ENCODE data around the gene VPS52. TPM values are rescaled to one million over a fixed set of nuclear protein-coding genes. Genes with fewer than 3 reads are reported as not detected.
"Not testable (repeated sequence)": the region's sequence is repeated elsewhere in the genome, so short reads cannot be mapped to it uniquely, and the experiment has no call there.

Gene VPS52
- total RNA-seq, 1 experiment from 2014 or later: 46.2 TPM

DNA sequence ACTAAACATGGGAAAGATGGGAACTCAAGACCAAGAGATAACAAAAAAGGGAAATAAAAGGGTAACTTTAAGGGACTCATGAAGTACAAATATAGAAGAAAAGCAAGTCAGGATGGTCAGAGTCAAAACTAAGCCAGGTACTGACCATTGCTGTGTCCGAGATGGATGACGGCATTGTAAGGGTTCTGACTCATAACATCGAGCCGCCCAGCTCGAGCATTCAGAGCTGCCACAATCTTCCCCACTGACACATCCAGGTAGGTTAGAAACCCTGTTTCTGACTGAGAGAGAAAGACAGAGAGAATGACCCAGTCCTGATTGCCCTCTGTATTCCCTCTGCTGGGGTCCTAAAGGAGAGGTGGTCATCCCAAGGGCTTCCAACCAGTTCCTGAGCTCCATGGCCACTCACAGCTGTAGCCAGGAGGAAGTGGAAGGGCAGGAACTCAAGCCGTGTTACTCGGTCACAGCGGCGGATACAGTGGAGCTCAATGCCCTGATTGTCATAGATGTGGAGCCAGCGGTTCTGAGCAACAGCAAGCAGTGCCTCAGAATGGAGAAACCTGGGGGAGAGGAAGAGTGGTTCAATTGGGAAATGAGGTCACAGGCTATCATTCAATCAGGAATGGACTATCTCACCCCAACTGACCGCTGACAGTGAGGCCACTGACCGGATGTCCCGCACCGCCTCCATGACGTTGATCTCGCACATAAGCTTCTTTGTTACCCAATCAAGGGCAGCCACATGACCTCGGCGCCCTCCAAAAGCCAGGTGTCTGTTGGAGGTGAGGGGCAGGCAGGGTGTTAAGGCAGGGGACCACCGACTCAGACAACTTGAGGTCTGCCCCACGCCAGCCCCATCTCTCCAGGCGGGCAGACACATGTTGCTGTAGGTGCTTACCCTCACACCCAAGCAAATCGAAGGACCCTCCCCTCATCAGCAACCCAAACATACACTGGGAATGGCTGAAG lies 15.6 kb upstream of the VPS52 start:
- ChIA-PET CTCF (interaction anchor here (0.5 to 0.6 kb wide), 3 partner anchors 10 to 25 kb away, joined by 3 to 5 read pairs (median 5); no protein-coding TSS in a partner anchor), POLR2A (ENCODE audit: unreplicated experiment) (no interaction called here)
- H3K9me2 ChIP-seq (ENCODE audit: insufficient read depth): no peaks in the 10 kb centered on the region
- H3K4me2 ChIP-seq: peak overlapping the region; percentile 91; the same call in 1 of the 2 replicates
- no peak for DNase-seq
- no peaks in the 10 kb centered on the region; the same call in 1 of the 2 replicates for H4K20me1 ChIP-seq (ENCODE audit: insufficient read depth)
- H2AFZ ChIP-seq: no peak overlapping the region
- no TSS peak for BruUV-seq (replicated peaks)
- intact Hi-C loops (cut with micrococcal nuclease; ENCODE audit: unreplicated experiment): loop anchor here (10.0 kb wide), 1 partner anchor 288 kb away; no protein-coding TSS in a partner anchor
- H3K36me3 ChIP-seq (ENCODE audit: low read depth): peaks cover 13% of the 10 kb centered on the region; the same call in 1 of the 2 replicates
- no peak overlapping the region for H3K27ac ChIP-seq
- H3K79me2 ChIP-seq (ENCODE audit: low read depth): peaks cover 46% of the 10 kb centered on the region
- peaks cover 12% of the 10 kb centered on the region for H3K4me1 ChIP-seq (replicated peaks; ENCODE audit: insufficient read depth)
- no peak overlapping the region for H3K4me3 ChIP-seq
- no peaks in the 10 kb centered on the region for H3K9me3 ChIP-seq (ENCODE audit: insufficient read depth, low read depth)
- no peak for TF ChIP-seq EZH2 (IDR thresholded peaks at IDR 0.05; ENCODE audit: low read depth)
- TF ChIP-seq, protein P1, sequence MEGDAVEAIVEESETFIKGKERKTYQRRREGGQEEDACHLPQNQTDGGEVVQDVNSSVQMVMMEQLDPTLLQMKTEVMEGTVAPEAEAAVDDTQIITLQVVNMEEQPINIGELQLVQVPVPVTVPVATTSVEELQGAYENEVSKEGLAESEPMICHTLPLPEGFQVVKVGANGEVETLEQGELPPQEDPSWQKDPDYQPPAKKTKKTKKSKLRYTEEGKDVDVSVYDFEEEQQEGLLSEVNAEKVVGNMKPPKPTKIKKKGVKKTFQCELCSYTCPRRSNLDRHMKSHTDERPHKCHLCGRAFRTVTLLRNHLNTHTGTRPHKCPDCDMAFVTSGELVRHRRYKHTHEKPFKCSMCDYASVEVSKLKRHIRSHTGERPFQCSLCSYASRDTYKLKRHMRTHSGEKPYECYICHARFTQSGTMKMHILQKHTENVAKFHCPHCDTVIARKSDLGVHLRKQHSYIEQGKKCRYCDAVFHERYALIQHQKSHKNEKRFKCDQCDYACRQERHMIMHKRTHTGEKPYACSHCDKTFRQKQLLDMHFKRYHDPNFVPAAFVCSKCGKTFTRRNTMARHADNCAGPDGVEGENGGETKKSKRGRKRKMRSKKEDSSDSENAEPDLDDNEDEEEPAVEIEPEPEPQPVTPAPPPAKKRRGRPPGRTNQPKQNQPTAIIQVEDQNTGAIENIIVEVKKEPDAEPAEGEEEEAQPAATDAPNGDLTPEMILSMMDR (conservative IDR thresholded peaks at IDR 0.05): no peak
- peaks cover 22% of the 10 kb centered on the region; the same call in 1 of the 2 replicates for H3F3A ChIP-seq (ENCODE audit: insufficient read depth, low read depth)
- no peaks in the 10 kb centered on the region for H3K27me3 ChIP-seq (ENCODE audit: insufficient read depth, low read depth)

DNA sequence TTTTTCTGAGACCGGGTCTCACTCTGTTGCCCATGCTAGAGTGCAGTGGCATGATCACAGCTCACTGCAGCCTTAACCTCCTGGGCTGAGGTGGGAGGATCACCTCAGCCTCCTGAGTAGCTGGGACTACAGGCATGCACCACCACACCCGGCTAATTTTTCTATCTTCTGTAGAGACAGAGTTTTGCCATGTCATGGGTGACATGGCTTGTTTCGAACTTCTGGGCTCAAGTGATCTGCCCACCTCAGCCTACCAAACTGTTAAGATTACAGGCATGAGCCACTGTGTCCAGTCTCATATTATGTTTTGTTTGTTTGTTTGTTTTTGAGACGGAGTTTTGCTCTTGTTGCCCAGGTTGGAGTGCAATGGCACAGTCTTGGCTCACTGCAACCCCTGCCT lies 13.5 kb upstream of the VPS52 start:
- H4K20me1 ChIP-seq (ENCODE audit: insufficient read depth); H3K4me1 ChIP-seq (replicated peaks; ENCODE audit: insufficient read depth); H3K9me2 ChIP-seq (ENCODE audit: insufficient read depth); H3K4me2 ChIP-seq; H3K9me3 ChIP-seq (ENCODE audit: insufficient read depth, low read depth); H2AFZ ChIP-seq; BruUV-seq (replicated peaks); H3K27me3 ChIP-seq (ENCODE audit: insufficient read depth, low read depth); DNase-seq; POLR2A ChIA-PET (ENCODE audit: unreplicated experiment); CTCF ChIA-PET; H3K27ac ChIP-seq; H3K4me3 ChIP-seq: not testable (repeated sequence)
- Histone ChIP-seq H3K79me2 (ENCODE audit: low read depth) (peaks cover 34% of the 10 kb centered on the region), H3K36me3 (ENCODE audit: low read depth) (peaks cover 13% of the 10 kb centered on the region; the same call in 1 of the 2 replicates), H3F3A (ENCODE audit: insufficient read depth, low read depth) (peaks cover 31% of the 10 kb centered on the region; the same call in 1 of the 2 replicates)
- intact Hi-C loops (cut with micrococcal nuclease; ENCODE audit: unreplicated experiment): loop anchor here (10.0 kb wide), 1 partner anchor 290 kb away; no protein-coding TSS in a partner anchor

DNA sequence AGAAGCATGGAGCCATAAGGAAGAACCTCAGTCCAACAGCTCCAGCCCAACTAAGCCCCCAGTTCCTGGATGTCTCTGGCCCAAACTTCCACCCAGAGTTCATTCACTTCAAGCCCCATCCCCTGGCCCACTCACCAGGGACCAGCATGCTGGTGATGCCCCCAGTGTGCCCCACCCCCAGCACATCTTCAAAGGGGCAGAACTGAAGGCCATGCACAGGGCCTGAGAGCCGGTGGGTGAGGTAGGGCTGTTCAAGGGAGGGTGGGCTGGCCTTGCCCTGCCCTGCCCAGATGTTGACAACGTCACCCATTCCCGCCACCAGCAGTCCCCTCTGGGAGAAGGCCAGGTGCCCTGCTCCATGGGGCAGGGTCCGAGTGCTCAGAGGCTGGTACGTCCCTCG lies 8.9 kb upstream of the VPS52 start:
- Histone ChIP-seq H3K4me2 (no peak overlapping the region), H3F3A (ENCODE audit: insufficient read depth, low read depth) (peaks cover 63% of the 10 kb centered on the region), H3K27me3 (ENCODE audit: insufficient read depth, low read depth) (no peaks in the 10 kb centered on the region), H3K9me3 (ENCODE audit: insufficient read depth, low read depth) (no peaks in the 10 kb centered on the region), H2AFZ (no peak overlapping the region), H4K20me1 (ENCODE audit: insufficient read depth) (peaks cover 10% of the 10 kb centered on the region), H3K4me3 (no peak overlapping the region), H3K36me3 (ENCODE audit: low read depth) (peaks cover 11% of the 10 kb centered on the region), H3K79me2 (ENCODE audit: low read depth) (peaks cover 5% of the 10 kb centered on the region), H3K9me2 (ENCODE audit: insufficient read depth) (no peaks in the 10 kb centered on the region), H3K27ac (no peak overlapping the region), H3K4me1 (replicated peaks; ENCODE audit: insufficient read depth) (peaks cover 12% of the 10 kb centered on the region)
- no TSS peak for BruUV-seq (replicated peaks)
- peak in 1 of 2 experiments; percentile 11 for DNase-seq
- CTCF ChIA-PET: no interaction called here
- POLR2A ChIA-PET (ENCODE audit: unreplicated experiment): no interaction called here
- intact Hi-C loops (cut with micrococcal nuclease; ENCODE audit: unreplicated experiment): loop anchor here (1.0 to 10.0 kb wide), 3 partner anchors 65 to 294 kb away; no protein-coding TSS in a partner anchor
- TF ChIP-seq EZH2 (IDR thresholded peaks at IDR 0.05; ENCODE audit: low read depth): no peak
- TF ChIP-seq, protein P1 (conservative IDR thresholded peaks at IDR 0.05): no peak
